Raji (cell line): ENCODE results near the gene NECTIN4.

Experiments
- POLR2A ChIP-seq: IDR thresholded peaks from 2 replicates; pipeline ENCODE4 v1.6.1; 2011; ENCODE audit warnings: low read depth, low read length, control low read depth; ENCODE audit not compliant: insufficient read depth

The NECTIN4 gene

GRCh38 chr1:161089251-161089924, at the start of gene NECTIN4:
Gene NECTIN4, minus strand, starts transcription at chr1:161089558. Its CDS starts 262 bp downstream, at chr1:161089296.
- no peak for TF ChIP-seq POLR2A

DNA sequence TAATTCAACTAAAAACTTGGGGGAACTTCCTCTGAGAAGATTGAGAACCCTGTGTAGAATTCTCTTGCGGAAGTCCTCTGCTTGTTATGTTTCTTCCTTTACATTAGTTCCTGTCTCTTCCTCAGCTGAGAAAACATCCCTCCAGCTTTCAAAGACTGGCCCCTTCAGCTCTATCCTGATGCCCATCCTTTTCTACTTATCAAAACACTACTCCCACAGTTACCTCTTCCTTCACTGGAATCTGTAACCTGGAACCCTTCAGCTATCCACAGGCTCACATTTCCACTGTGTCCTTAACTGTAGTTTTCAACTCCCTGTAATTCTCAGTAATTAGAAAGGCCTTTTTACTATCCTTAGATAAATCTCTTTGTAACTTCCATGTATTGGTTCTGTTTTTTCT, 49.1 kb upstream of the NECTIN4 start:
- TF ChIP-seq POLR2A: no peak

DNA sequence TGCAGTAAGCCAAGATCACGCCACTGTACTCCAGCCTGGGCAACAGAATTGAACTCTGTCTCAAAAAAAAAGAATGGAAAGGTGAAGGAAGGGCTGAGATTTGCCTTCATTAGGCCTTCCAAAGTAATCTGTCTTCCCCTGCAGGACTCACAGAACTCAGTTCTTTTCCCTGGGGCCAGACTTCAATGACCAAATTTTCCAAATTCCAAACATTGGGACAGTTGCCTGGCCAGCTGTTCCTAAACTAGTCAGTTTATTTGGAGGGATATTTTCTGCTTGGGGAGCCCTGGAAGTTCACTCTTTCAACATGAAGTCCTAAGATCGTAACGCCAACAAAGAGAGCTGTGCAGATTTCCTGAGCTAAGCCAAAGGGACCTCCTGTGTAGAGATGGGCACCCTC, 48.5 kb upstream of the NECTIN4 start:
- no peak for TF ChIP-seq POLR2A

- TF ChIP-seq POLR2A: no peak
Observed at GRCh38 chr1:161133220-161133740, 43.9 kb upstream of the NECTIN4 start.

DNA sequence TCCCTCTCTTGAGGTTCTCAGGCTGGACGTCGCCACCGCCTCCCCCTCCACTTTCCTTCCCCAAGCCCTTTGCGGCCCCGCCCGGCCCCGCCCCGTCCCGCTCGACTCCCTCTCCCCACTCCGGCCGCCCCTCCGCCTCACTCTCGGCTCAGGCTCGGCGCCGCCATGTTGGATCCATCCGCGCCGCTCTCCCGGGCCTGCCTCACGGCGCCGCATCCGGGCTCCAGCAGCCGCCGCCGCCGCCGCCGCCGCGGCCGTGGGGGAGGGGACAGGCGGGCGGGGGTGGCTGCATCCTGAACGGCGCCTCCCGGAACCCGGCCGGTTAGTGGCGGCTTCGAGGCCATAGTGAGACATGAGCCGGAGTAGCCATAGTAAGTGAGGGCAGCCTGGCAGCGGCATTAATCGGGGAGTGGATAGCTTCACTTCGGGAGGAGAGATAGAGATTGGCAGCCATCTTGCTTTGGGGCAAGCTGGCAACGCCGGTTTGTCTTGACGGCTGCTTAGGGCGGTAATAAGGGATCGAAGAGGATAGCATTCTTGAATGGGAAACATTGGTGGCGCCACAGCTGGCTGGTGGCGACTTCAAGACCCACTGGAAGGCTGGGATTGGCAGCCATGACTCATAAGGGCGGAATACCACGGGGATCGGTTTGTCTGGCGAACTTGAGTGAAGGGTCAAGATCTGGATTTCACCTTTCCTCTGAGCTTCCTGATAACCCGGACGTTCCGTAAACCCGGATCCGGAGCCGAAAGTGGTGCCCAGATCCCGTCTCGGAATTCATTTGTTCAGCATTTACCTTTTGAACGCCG, 43.3 kb upstream of the NECTIN4 start, which contains the start of gene DEDD:
TSS of gene DEDD (minus strand) at position 258 of the 810 bp plus-strand sequence. CDS start 8,205 bp downstream, outside the sequence.
- peak; percentile 41 for TF ChIP-seq POLR2A

- no peak for TF ChIP-seq POLR2A
Observed at GRCh38 chr1:161131523-161132409, 42.4 kb upstream of the NECTIN4 start.

GRCh38 chr1:161130266-161130665, 40.9 kb upstream of the NECTIN4 start:
- TF ChIP-seq POLR2A: no peak

DNA sequence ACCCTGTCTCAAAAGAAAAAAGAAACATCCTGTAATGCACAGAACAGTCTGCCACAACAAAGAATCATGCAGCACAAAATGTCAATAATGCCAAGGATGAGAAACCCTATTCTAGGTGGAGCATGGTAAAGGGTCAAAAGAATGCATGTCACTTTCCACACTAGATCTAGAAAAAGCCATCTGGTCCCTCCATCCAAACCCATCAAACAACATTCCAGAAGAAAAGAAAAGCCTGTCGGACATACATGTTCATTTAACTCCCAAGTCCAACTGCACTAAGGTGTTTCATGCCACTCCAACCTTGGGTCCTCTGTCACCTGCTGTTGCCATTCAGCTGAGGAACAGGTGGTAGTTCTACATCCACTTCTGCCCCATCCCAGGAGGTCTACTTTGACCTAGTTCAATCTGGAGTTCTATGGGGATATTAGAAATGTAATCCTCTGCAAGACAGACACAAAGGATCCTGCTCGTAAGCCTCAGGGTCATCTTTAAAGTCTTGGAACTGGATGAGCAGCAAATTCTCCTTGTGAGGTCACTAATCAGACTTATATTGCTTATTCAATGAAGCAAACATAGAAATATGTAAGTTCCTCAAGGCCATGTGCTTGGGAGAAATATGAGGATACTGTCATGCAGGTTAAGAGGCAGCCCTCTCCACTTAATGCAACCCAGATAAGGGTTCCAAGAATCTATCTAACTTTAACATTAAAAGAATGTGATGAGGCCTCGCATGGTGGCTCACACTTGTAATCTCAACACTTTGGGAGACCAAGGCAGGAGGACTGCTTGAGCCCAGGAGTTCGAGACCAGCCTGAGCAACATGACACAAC, 39.4 kb upstream of the NECTIN4 start:
- TF ChIP-seq POLR2A: no peak

- TF ChIP-seq POLR2A: no peak
Observed at GRCh38 chr1:161127649-161128048, 38.3 kb upstream of the NECTIN4 start.

DNA sequence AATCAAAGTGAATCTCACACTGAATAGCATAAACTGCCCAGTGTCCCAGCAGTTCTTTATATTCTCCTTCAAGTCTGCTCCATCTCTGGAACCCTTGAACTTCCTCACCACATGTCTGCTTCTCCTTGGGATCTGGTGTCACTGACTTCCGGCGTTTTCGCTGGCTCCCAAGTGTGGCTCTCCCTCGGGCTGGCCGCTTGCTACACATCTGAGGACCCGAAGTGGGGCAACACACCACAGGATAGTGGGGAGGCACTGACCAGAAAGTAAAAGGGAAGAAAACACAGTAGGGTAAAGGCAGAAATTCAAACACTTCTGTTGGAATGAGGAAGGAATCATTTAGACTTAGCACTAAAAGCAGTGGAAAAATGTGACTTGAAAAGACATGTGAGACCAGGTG, 33.6 kb upstream of the NECTIN4 start:
- no peak for TF ChIP-seq POLR2A

DNA sequence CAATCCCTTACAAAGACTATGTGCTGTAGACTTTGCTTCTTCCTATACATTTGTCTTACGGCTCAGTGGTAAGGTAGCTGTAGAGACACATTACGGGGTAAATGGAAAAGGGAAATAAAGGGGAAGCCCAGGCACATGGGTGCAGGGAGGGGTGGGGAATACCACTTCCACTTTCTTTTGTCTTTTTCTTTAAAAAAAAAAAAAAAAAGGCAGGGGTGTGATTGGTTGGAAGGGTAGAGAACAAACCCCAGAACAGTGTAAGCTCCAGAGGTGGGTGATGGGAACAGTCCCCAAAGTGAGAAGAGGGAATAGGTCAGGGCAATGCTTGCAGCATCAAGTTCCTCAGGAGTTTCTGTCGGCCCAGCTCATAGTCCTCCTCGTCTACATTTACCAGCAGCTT, 32.5 kb upstream of the NECTIN4 start:
- TF ChIP-seq POLR2A: no peak

DNA sequence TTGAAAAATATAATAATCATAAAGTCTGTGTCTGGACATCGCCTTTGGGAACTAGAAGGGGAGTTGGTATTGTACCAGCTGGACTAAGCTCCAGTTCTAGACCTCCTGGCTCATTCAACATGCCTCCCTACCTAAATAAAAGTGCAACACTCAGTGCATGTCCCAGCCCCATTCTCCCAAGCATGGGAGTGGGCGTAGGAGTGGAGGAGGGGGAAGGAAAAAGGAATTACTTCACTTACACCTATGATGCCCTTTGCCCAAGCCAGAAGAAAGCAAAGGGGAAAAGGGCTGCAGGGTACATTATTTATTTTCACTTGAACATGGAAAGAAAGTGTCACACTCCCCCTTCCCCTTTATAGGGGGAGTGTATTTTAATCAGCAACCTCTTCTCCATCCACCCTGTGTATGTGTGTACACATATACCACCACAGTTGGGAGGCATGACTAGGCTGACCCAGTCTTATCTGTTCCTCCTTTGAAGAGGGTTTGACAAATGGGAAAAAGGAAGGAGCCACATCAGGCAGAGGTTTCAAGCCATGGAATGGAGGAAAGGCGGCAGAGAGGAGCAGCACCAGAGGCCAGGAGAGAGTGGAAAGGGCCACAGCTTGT, 31.8 kb upstream of the NECTIN4 start:
- no peak for TF ChIP-seq POLR2A

DNA sequence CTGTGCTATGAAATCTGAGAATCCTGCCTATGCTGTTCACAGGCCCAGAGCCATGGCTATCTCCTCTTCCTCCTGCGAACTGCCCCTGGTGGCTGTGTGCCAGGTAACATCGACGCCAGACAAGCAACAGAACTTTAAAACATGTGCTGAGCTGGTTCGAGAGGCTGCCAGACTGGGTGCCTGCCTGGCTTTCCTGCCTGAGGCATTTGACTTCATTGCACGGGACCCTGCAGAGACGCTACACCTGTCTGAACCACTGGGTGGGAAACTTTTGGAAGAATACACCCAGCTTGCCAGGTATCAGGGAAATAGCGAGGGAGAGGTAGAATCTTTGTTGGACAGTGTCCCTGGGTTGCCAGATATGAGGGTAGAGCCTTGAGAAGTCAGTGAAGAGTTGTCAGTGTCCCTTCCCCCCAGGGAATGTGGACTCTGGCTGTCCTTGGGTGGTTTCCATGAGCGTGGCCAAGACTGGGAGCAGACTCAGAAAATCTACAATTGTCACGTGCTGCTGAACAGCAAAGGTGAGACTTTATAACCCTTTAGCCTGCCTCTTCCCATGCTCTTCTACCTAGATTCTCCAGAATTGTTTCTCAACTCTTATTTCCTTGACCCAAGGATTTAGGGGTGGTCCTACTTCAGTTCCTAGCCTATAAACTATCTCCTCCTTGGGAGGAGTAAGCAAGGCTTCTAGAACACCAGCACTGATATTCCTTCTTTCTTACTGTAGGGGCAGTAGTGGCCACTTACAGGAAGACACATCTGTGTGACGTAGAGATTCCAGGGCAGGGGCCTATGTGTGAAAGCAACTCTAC, 29.9 kb upstream of the NECTIN4 start:
- TF ChIP-seq POLR2A: no peak
